CD14-positive monocyte (primary cell): ENCODE results near the gene FBXO41. TPM values are rescaled to one million over a fixed set of nuclear protein-coding genes. Genes with fewer than 3 reads are reported as not detected.

ENCODE experiments used
- DNase-seq, 3 donors: peaks; one replicate each; pipeline ENCODE4 v3.0.0-alpha.2; 2011 to 2022
- H2AFZ ChIP-seq: 2 replicates; pipeline ENCODE4 v1.6.0; 2012; ENCODE audit warnings: mild to moderate bottlenecking, low read depth, low read length, inconsistent platforms; ENCODE audit not compliant: insufficient read depth, poor library complexity, severe bottlenecking
- H3K27ac ChIP-seq, 2 donors: 1 replicate in 1 of 2; 2 replicates in 1 of 2; pipeline ENCODE4 v1.5.1; 2012 to 2013; ENCODE audit warnings: low read length in 2 of 2, control low read depth in 1 of 2, inconsistent platforms in 1 of 2, low read depth in 1 of 2, mild to moderate bottlenecking in 1 of 2
- H3K27me3 ChIP-seq, 2 donors: one replicate each; pipeline versions ENCODE4 v1.6.0 to v1.6.1; 2011 to 2013; ENCODE audit warnings: low read length in 2 of 2; ENCODE audit not compliant: control insufficient read depth in 2 of 2, insufficient read depth in 2 of 2
- H3K36me3 ChIP-seq, 2 donors: replicated peaks in 1 of 2; 1 replicate in 1 of 2; 2 replicates in 1 of 2; pipeline versions ENCODE4 v1.5.1 to v1.6.1; 2012 to 2013; ENCODE audit warnings: low read length in 2 of 2, control low read depth in 1 of 2, inconsistent platforms in 1 of 2, mild to moderate bottlenecking in 1 of 2; ENCODE audit not compliant: insufficient read depth in 2 of 2, control insufficient read depth in 1 of 2
- H3K4me1 ChIP-seq, 2 donors: 1 replicate in 1 of 2; 2 replicates in 1 of 2; pipeline versions ENCODE4 v1.5.1 to v1.6.1; 2012 to 2013; ENCODE audit warnings: low read length in 2 of 2, control low read depth in 1 of 2, inconsistent platforms in 1 of 2, mild to moderate bottlenecking in 1 of 2, moderate library complexity in 1 of 2; ENCODE audit not compliant: insufficient read depth in 2 of 2, control insufficient read depth in 1 of 2
- H3K4me2 ChIP-seq: replicated peaks from 2 replicates; pipeline ENCODE3; 2012; ENCODE audit warnings: low read length, moderate library complexity, mild to moderate bottlenecking; ENCODE audit not compliant: poor library complexity, severe bottlenecking; ENCODE audit errors: extremely low read depth
- H3K4me3 ChIP-seq, 3 experiments: fragments of 200-600 bp in 1 of 3; sonication (generic) in 1 of 3; replicated peaks in 1 of 3; 1 replicate in 2 of 3; 2 replicates in 1 of 3; pipeline ENCODE4 v1.5.1; 2011 to 2013; ENCODE audit warnings: low read length in 3 of 3, mild to moderate bottlenecking in 3 of 3, control low read depth in 2 of 3, low read depth in 2 of 3, inconsistent platforms in 1 of 3, moderate library complexity in 1 of 3
- H3K79me2 ChIP-seq: 2 replicates; pipeline ENCODE4 v1.6.0; 2012; ENCODE audit warnings: mild to moderate bottlenecking, control low read depth, inconsistent platforms, low read length, moderate library complexity; ENCODE audit not compliant: insufficient read depth
- H3K9ac ChIP-seq: 2 replicates; pipeline ENCODE4 v1.6.0; 2017; ENCODE audit warnings: low read length, mild to moderate bottlenecking; ENCODE audit not compliant: insufficient read depth, poor library complexity, severe bottlenecking
- H3K9me3 ChIP-seq, 2 donors: replicated peaks in 1 of 2; 1 replicate in 1 of 2; 2 replicates in 1 of 2; pipeline versions ENCODE4 v1.5.1 to v1.6.1; 2012 to 2013; ENCODE audit warnings: low read length in 2 of 2, control low read depth in 1 of 2; ENCODE audit not compliant: control insufficient read depth in 1 of 2, insufficient read depth in 1 of 2
- H4K20me1 ChIP-seq: 2 replicates; pipeline ENCODE4 v1.6.0; 2012; ENCODE audit warnings: mild to moderate bottlenecking, low read length, control low read depth, moderate library complexity; ENCODE audit not compliant: insufficient read depth
- H3K27ac Mint-ChIP-seq, 7 donors: one replicate each; pipeline ENCODE4 v1.8.0; 2020; ENCODE audit warnings: mild to moderate bottlenecking in 7 of 7, mixed read lengths in 7 of 7, moderate library complexity in 6 of 7, inconsistent platforms in 2 of 7
- H3K27me3 Mint-ChIP-seq, 3 donors: one replicate each; pipeline ENCODE4 v1.8.0; 2021 to 2022; ENCODE audit warnings: low read depth in 3 of 3, mild to moderate bottlenecking in 3 of 3, mixed read lengths in 3 of 3, moderate library complexity in 3 of 3, inconsistent platforms in 1 of 3
- H3K36me3 Mint-ChIP-seq, 2 donors: one replicate each; pipeline ENCODE4 v1.8.0; 2020; ENCODE audit warnings: mixed read lengths in 2 of 2, inconsistent platforms in 1 of 2, mild to moderate bottlenecking in 1 of 2
- H3K4me1 Mint-ChIP-seq: one replicate; pipeline ENCODE4 v1.8.0; 2020; ENCODE audit warnings: mild to moderate bottlenecking, mixed read lengths
- H3K4me3 Mint-ChIP-seq, 2 donors: one replicate each; pipeline ENCODE4 v1.8.0; 2020; ENCODE audit warnings: mild to moderate bottlenecking in 2 of 2, mixed read lengths in 2 of 2, moderate library complexity in 1 of 2
- H3K9me3 Mint-ChIP-seq, 7 donors: one replicate each; pipeline ENCODE4 v1.8.0; 2020 to 2022; ENCODE audit warnings: mixed read lengths in 7 of 7, mild to moderate bottlenecking in 6 of 7, moderate library complexity in 6 of 7, inconsistent platforms in 2 of 7
- WGBS: methylation state at CpG from one replicate; pipeline ENCODE4 v1.1.5; 2013; ENCODE audit warnings: missing lambda C conversion rate; ENCODE audit not compliant: insufficient coverage; 5-methylcytosine and 5-hydroxymethylcytosine counted together
- intact Hi-C, 2 donors: fragments of 100-400 bp; cut with micrococcal nuclease; formaldehyde crosslinking; loops; one replicate each; pipeline versions ENCODE4 v1.15.0 to v1.15.1; 2023
- polyA plus RNA-seq, 3 donors: library from polyadenylated mRNA; depleted of rRNA in 1 of 3; unstranded in 2 of 3; stranded (reverse) in 1 of 3; fragments of 300-500 nt in 2 of 3; fragments of >200 nt in 1 of 3; fragmentation: Illumina TruSeq in 2 of 3; gene quantifications; 1 replicate in 2 of 3; 2 replicates in 1 of 3; pipeline ENCODE4 v1.2.3, GENCODE V29; 2012 to 2021
- TF ChIP-seq, protein P1 (sequence below): fragments of 200-600 bp; IDR thresholded peaks from one replicate; pipeline ENCODE4 v1.8.0; 2022; ENCODE audit warnings: antibody characterized with exemption, mild to moderate bottlenecking

FBXO41 gene
- polyA plus RNA-seq, 3 donors = 0.29 to 17.1 (median 0.52) TPM

DNA sequence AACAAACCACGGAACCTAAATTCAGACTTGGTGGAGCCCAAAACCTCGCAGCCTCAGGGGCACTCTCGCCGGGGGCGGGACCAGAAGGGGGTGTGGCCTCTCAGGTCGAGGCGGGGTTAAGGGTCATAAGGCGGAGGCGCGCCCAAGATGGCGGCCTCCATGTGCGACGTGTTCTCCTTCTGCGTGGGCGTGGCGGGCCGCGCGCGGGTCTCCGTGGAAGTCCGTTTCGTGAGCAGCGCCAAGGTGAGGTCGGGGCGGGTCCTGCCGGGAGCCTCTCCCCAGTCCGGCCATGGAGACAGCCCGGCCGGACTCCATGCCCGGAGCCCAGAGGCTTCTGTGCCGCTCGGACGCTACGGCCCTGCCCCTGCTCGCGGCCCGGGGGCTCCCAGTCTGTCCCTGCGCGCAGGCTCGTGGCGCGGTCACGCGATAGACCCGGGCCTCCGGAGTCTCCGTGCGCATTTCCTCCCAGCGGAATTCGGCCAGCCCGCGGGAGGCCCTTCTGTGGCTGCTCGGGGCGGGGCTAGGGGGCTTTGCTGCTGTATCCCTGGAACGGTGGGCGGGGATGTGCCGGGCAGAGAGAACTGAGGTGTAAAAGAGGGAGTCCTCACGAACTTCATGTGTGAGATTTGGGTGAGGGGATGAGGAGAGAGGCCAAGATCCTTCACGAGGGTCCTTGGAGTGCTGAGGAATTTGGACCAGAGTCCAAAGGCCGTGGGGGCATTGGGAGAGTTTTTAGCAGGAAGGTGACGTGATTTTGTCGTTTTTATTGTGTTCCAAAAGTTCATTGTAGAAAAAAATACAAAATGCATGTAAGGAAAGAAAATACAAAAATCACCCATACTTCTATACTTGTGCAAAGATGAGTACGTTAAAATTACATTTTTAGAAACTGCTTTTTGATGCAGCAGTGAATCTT lies 69.9 kb downstream of the FBXO41 start, which contains the start of gene SMYD5:
Gene SMYD5 (plus strand): TSS at position 126 of the 916 bp plus-strand sequence. CDS start 22 bp downstream, at position 148.
- Histone ChIP-seq H4K20me1 (no peaks in the 10 kb centered on the region), H3K27me3 (no peaks in the 10 kb centered on the region), H3K27ac (peak within 1 kb of the TSS in 1 of 2 donors; percentile 39), H3K79me2 (peaks cover 12% of the 10 kb centered on the region), H3K4me1 (peaks cover 12 to 24% of the 10 kb centered on the region in 2 donors), H3K4me3 (peak within 1 kb of the TSS; percentile 60 to 95 (median 93)), H3K9ac (peak within 1 kb of the TSS; percentile 66), H2AFZ (peak within 1 kb of the TSS; percentile 99), H3K4me2 (peak within 1 kb of the TSS; percentile 98), H3K36me3 (no peaks in the 10 kb centered on the region), H3K9me3 (no peaks in the 10 kb centered on the region)
- intact Hi-C loops = loop anchor here in 1 of 2 donors (2.0 kb wide), 1 partner anchor 144 kb away; the partner anchor contains the start of gene SFXN5
- Mint-ChIP-seq H3K27ac (peak within 1 kb of the TSS in 6 of 7 donors; percentile 61 to 85 (median 82)), H3K9me3 (no peaks in the 10 kb centered on the region), H3K36me3 (peaks cover 4 to 6% of the 10 kb centered on the region in 2 donors), H3K4me3 (peak within 1 kb of the TSS; percentile 87 to 92), H3K4me1 (peaks cover 22% of the 10 kb centered on the region), H3K27me3 (peaks cover under 1 to 4% (median 1%) of the 10 kb centered on the region in 3 donors)
- under 1% methylated on average over 60 of the region's 64 CpGs for WGBS
- TF ChIP-seq, protein P1, sequence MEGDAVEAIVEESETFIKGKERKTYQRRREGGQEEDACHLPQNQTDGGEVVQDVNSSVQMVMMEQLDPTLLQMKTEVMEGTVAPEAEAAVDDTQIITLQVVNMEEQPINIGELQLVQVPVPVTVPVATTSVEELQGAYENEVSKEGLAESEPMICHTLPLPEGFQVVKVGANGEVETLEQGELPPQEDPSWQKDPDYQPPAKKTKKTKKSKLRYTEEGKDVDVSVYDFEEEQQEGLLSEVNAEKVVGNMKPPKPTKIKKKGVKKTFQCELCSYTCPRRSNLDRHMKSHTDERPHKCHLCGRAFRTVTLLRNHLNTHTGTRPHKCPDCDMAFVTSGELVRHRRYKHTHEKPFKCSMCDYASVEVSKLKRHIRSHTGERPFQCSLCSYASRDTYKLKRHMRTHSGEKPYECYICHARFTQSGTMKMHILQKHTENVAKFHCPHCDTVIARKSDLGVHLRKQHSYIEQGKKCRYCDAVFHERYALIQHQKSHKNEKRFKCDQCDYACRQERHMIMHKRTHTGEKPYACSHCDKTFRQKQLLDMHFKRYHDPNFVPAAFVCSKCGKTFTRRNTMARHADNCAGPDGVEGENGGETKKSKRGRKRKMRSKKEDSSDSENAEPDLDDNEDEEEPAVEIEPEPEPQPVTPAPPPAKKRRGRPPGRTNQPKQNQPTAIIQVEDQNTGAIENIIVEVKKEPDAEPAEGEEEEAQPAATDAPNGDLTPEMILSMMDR = no peak
- DNase-seq = peak; percentile 74 to 78 (median 74)

DNA sequence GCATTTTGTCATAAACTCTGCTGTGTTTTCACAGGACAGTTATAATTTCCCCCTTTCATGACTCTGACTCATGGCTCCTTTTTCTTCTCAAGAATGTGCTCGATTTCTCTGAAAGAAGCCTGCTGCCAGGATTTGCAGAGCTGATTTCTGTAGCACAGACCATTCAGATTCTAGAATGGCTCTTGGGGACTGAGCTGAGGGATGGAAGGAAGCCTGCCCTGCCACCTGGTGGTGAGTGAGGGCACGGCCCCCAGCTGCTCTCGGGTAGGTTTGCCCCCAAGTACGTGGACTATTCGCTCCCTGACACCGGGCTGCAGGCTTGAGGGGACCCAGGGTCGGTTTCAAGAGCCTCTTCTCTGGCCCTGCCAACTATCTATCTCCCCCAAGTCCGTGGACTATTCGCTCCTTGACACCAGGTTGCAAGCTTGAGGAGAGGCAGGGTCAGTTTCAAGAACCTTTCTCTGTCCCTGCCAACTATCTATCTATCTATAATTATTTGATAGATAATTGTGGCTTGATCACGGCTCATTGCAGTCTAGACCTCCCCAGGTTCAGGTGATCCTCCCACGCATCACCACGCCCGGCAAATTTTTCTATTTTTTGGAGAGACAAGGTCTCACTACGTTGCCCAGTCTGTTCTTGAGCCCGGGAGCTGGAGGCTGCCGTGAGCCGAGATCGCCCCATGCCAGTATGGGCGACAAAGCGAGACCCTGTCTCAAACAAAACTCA lies 71.7 kb downstream of the FBXO41 start:
- Histone ChIP-seq H3K4me2 (no peak overlapping the region), H3K27ac (no peak overlapping the region), H3K9ac (no peak overlapping the region), H3K9me3 (no peaks in the 10 kb centered on the region), H4K20me1 (no peaks in the 10 kb centered on the region), H2AFZ (peak overlapping the region; percentile 54), H3K4me1 (peaks cover 12 to 24% of the 10 kb centered on the region in 2 donors), H3K79me2 (peaks cover 12% of the 10 kb centered on the region), H3K36me3 (no peaks in the 10 kb centered on the region), H3K4me3 (no peak overlapping the region), H3K27me3 (no peaks in the 10 kb centered on the region)
- Mint-ChIP-seq H3K4me3 (no peak overlapping the region), H3K9me3 (no peaks in the 10 kb centered on the region), H3K27me3 (peaks cover 4 to 9% (median 6%) of the 10 kb centered on the region in 3 donors), H3K27ac (no peak overlapping the region), H3K36me3 (no peaks in the 10 kb centered on the region), H3K4me1 (peaks cover 22% of the 10 kb centered on the region)
- DNase-seq = peak; percentile 47 to 61 (median 48)
- intact Hi-C loops = no loop called here
- 40% methylated on average over 15 of the region's 20 CpGs for WGBS
- TF ChIP-seq, protein P1 = peak; percentile 96
